HG03097 (cell line): ENCODE data around the gene CDX1.

Experiments used
- ATAC-seq: cut with Tn5 transposase; IDR thresholded peaks from one replicate; pipeline ENCODE4 v1.9.1; 2021; ENCODE audit not compliant: unreplicated experiment, low FRiP score

The CDX1 gene

GRCh38 chr5:150166650-150167511 is at the start of gene CDX1:
CDX1 (plus strand) TSS chr5:150166778; CDS start chr5:150166877, 99 bp downstream.
- no peak for ATAC-seq

GRCh38 chr5:150117945-150118560 is 48.5 kb upstream of the CDX1 start:
- ATAC-seq = no peak

GRCh38 chr5:150118561-150119229 is 47.9 kb upstream of the CDX1 start:
- no peak for ATAC-seq

- ATAC-seq = no peak
These were observed 47.0 kb upstream of the CDX1 start for GRCh38 chr5:150119421-150120061.

GRCh38 chr5:150120062-150120441 is 46.5 kb upstream of the CDX1 start:
- ATAC-seq = no peak

GRCh38 chr5:150120617-150121447 is 45.7 kb upstream of the CDX1 start:
- ATAC-seq = no peak

GRCh38 chr5:150121448-150122157 is 45.0 kb upstream of the CDX1 start:
- no peak for ATAC-seq

GRCh38 chr5:150122158-150122510 is 44.4 kb upstream of the CDX1 start:
- ATAC-seq = no peak

GRCh38 chr5:150122536-150123481 is 43.8 kb upstream of the CDX1 start:
- no peak for ATAC-seq

- no peak for ATAC-seq
These were observed 43.0 kb upstream of the CDX1 start for GRCh38 chr5:150123542-150123941.

GRCh38 chr5:150124111-150124557 is 42.4 kb upstream of the CDX1 start:
- no peak for ATAC-seq

- ATAC-seq = no peak
These were observed 42.0 kb upstream of the CDX1 start for GRCh38 chr5:150124596-150124995.

GRCh38 chr5:150125334-150125733 is 41.2 kb upstream of the CDX1 start:
- no peak for ATAC-seq

- ATAC-seq = no peak
These were observed 40.2 kb upstream of the CDX1 start for GRCh38 chr5:150126199-150126920.

GRCh38 chr5:150126921-150127265 is 39.7 kb upstream of the CDX1 start:
- no peak for ATAC-seq

GRCh38 chr5:150129454-150129812 is 37.1 kb upstream of the CDX1 start:
- no peak for ATAC-seq

- no peak for ATAC-seq
These were observed 36.6 kb upstream of the CDX1 start for GRCh38 chr5:150129813-150130492.
